Loucy (cell line): Measurements from ENCODE around the gene EDC3.
"Not testable (repeated sequence)": the region's sequence is repeated elsewhere in the genome, so short reads cannot be mapped to it uniquely, and the experiment has no call there.

Experiments
- H2AFZ ChIP-seq: fragments of 200-600 bp; sonication (generic); 2 replicates; pipeline ENCODE4 v1.6.0; 2016; ENCODE audit warnings: antibody characterized with exemption, mild to moderate bottlenecking, low read length, moderate library complexity
- H3F3A ChIP-seq: fragments of 200-600 bp; 2 replicates; pipeline ENCODE4 v1.6.0; 2016; ENCODE audit warnings: antibody characterized with exemption, low read depth, mild to moderate bottlenecking
- H3K27me3 ChIP-seq: fragments of 200-600 bp; sonication (generic); 2 replicates; pipeline ENCODE4 v1.6.1; 2014; ENCODE audit warnings: low read length, mild to moderate bottlenecking; ENCODE audit not compliant: insufficient read depth, poor library complexity, severe bottlenecking
- H3K36me3 ChIP-seq: fragments of 200-600 bp; sonication (generic); 2 replicates; pipeline ENCODE4 v1.6.1; 2016; ENCODE audit warnings: low read length; ENCODE audit not compliant: insufficient read depth
- H3K4me1 ChIP-seq: fragments of 200-600 bp; sonication (generic); 2 replicates; pipeline ENCODE4 v1.5.1; 2014; ENCODE audit warnings: low read length, mild to moderate bottlenecking; ENCODE audit not compliant: insufficient read depth, poor library complexity, severe bottlenecking
- H3K4me2 ChIP-seq: fragments of 200-600 bp; sonication (generic); 2 replicates; pipeline ENCODE4 v1.6.0; 2014; ENCODE audit warnings: antibody characterized with exemption, low read length, low read depth, mild to moderate bottlenecking; ENCODE audit not compliant: poor library complexity, severe bottlenecking
- H3K4me3 ChIP-seq: fragments of 200-600 bp; sonication (generic); 2 replicates; pipeline ENCODE4 v1.5.1; 2014; ENCODE audit warnings: low read length, mild to moderate bottlenecking, mixed read lengths; ENCODE audit not compliant: poor library complexity, severe bottlenecking
- H3K79me2 ChIP-seq: fragments of 200-600 bp; sonication (generic); 2 replicates; pipeline ENCODE4 v1.6.1; 2014; ENCODE audit warnings: low read length; ENCODE audit not compliant: insufficient read depth
- H3K9ac ChIP-seq: fragments of 200-600 bp; sonication (generic); 2 replicates; pipeline ENCODE4 v1.6.0; 2014; ENCODE audit warnings: mild to moderate bottlenecking, low read depth, low read length, moderate library complexity; ENCODE audit not compliant: poor library complexity, severe bottlenecking
- H3K9me2 ChIP-seq: fragments of 200-600 bp; sonication (generic); replicated peaks from 2 replicates; pipeline ENCODE4 v1.6.1; 2016; ENCODE audit warnings: low read depth, low read length, mixed read lengths
- H3K9me3 ChIP-seq: fragments of 200-600 bp; sonication (generic); 2 replicates; pipeline ENCODE4 v1.6.1; 2014; ENCODE audit warnings: mild to moderate bottlenecking, antibody characterized with exemption, low read length, low read depth; ENCODE audit not compliant: insufficient read depth
- H4K20me1 ChIP-seq: fragments of 200-600 bp; sonication (generic); 2 replicates; pipeline ENCODE4 v1.6.0; 2014; ENCODE audit warnings: antibody characterized with exemption, low read length, mild to moderate bottlenecking; ENCODE audit not compliant: insufficient read depth, poor library complexity, severe bottlenecking
- EZH2phosphoT487 ChIP-seq: fragments of 200-600 bp; IDR thresholded peaks from 2 replicates; pipeline ENCODE4 v1.6.1; 2018; ENCODE audit warnings: antibody characterized with exemption, mild to moderate bottlenecking, moderate library complexity, borderline replicate concordance
- TF ChIP-seq, protein P1 (sequence below): fragments of 200-600 bp; sonication (generic); conservative IDR thresholded peaks from 2 replicates; pipeline ENCODE4 v1.5.1; 2014; ENCODE audit warnings: mild to moderate bottlenecking, antibody characterized with exemption, low read length

The EDC3 gene

DNA sequence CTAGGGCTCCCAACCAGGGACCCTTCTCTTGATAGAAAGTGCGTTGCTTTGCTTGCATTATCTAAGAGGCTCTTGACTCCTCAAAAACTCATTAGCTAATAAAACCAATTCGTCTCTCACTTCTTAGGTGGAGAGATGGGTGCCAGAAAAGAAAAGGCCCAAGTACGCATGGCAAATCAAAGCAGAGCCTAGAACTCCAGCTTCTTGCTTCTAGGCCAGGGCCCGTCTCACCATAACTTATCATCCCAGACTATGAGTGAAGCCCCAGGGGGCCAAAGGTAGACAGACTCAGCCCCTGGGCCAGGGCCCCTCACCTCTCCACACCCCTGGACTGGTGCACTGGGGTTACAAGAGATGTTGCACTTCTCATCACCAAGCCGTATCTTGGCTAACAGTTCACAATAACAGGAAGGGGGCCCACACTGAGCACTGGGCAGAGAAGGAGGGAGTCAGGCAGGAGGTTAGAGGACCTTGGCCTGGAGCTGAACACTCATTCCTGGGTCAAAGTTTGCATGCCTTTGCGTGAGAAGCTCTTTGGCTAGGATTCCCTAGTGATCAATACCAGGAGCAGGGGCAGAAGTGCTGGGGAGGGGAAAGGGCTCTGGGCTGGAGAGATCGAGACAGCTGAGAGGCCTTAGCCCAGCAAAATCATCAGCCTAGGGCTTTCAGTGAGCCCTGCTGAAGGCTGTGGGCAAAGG, 34.9 kb upstream of the EDC3 start:
- no peak overlapping the region for H3K4me2 ChIP-seq
- H3K9me2 ChIP-seq = no peaks in the 10 kb centered on the region
- H3K79me2 ChIP-seq = no peaks in the 10 kb centered on the region
- H3K27me3 ChIP-seq = no peaks in the 10 kb centered on the region
- H3K4me1 ChIP-seq = peaks cover 7% of the 10 kb centered on the region
- H3K9ac ChIP-seq = no peak overlapping the region
- H2AFZ ChIP-seq = no peak overlapping the region
- H3K4me3 ChIP-seq = no peak overlapping the region
- no peaks in the 10 kb centered on the region for H3K9me3 ChIP-seq
- TF ChIP-seq EZH2phosphoT487 = no peak
- TF ChIP-seq, protein P1, sequence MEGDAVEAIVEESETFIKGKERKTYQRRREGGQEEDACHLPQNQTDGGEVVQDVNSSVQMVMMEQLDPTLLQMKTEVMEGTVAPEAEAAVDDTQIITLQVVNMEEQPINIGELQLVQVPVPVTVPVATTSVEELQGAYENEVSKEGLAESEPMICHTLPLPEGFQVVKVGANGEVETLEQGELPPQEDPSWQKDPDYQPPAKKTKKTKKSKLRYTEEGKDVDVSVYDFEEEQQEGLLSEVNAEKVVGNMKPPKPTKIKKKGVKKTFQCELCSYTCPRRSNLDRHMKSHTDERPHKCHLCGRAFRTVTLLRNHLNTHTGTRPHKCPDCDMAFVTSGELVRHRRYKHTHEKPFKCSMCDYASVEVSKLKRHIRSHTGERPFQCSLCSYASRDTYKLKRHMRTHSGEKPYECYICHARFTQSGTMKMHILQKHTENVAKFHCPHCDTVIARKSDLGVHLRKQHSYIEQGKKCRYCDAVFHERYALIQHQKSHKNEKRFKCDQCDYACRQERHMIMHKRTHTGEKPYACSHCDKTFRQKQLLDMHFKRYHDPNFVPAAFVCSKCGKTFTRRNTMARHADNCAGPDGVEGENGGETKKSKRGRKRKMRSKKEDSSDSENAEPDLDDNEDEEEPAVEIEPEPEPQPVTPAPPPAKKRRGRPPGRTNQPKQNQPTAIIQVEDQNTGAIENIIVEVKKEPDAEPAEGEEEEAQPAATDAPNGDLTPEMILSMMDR = no peak
- H3F3A ChIP-seq = no peaks in the 10 kb centered on the region
- H4K20me1 ChIP-seq = no peaks in the 10 kb centered on the region
- no peaks in the 10 kb centered on the region for H3K36me3 ChIP-seq

DNA sequence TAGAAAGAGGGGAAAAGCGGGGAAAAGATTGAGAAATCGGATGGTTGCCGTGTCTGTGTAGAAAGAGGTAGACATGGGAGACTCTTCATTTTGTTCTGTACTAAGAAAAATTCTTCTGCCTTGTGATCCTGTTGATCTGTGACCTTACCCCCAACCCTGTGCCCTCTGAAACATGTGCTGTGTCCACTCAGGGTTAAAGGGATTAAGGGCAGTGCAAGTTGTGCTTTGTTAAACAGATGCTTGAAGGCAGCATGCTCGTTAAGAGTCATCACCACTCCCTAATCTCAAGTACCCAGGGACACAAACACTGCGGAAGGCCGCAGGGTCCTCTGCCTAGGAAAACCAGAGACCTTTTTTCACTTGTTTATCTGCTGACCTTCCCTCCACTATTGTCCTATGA, 33.5 kb upstream of the EDC3 start:
- not testable (repeated sequence) for H2AFZ ChIP-seq, H3K27me3 ChIP-seq, H3K9ac ChIP-seq

DNA sequence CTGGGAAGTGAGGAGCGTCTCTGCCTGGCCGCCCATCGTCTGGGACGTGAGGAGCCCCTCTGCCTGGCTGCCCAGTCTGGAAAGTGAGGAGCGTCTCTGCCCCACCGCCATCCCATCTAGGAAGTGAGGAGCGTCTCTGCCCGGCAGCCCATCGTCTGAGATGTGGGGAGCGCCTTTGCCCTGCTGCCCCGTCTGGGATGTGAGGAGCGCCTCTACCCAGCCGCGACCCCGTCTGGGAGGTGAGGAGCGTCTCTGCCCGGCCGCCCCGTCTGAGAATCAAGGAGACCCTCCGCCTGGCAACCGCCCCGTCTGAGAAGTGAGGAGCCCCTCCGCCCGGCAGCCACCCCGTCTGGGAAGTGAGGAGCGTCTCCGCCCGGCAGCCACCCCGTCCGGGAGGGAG, 32.9 kb upstream of the EDC3 start:
- not testable (repeated sequence) for H3K36me3 ChIP-seq, H3F3A ChIP-seq, H3K27me3 ChIP-seq, H3K79me2 ChIP-seq, H3K9ac ChIP-seq, H2AFZ ChIP-seq, H3K4me3 ChIP-seq, H4K20me1 ChIP-seq, H3K9me2 ChIP-seq, H3K4me2 ChIP-seq, H3K9me3 ChIP-seq, H3K4me1 ChIP-seq

More for the DNA sequence above, 33.5 kb upstream of the EDC3 start:
- H3K9me3 ChIP-seq, H4K20me1 ChIP-seq, H3K4me3 ChIP-seq, H3K9me2 ChIP-seq, H3K4me1 ChIP-seq, H3K79me2 ChIP-seq, H3K4me2 ChIP-seq, H3K36me3 ChIP-seq, H3F3A ChIP-seq: not testable (repeated sequence)

DNA sequence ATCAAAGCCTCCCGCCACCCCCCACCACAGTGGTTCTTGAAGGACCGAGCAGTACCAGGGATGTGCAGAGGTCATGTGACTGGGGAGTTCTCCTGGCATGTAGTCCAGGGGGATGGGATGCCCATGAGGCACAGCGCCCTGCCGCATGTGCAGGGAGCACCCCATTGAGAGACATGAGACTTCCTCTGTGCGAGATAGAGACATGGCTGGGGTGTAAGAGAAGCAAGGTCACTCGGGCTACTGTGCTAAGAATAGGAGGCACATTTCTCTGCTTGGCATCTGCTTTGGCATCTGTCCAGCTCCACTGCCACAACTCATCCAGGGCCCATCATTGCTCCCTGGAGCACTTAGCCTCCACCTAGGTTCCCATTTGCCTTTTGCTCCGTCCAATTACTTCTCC, 31.9 kb upstream of the EDC3 start:
- no peaks in the 10 kb centered on the region for H3K79me2 ChIP-seq
- no peak overlapping the region for H3K9ac ChIP-seq
- no peaks in the 10 kb centered on the region for H3K27me3 ChIP-seq
- TF ChIP-seq EZH2phosphoT487 = no peak
- TF ChIP-seq, protein P1 = no peak
- H3K4me2 ChIP-seq = no peak overlapping the region
- H3K36me3 ChIP-seq = no peaks in the 10 kb centered on the region
- H4K20me1 ChIP-seq = no peaks in the 10 kb centered on the region
- H3K9me3 ChIP-seq = no peaks in the 10 kb centered on the region
- H3K9me2 ChIP-seq = no peaks in the 10 kb centered on the region
- no peak overlapping the region for H2AFZ ChIP-seq
- H3K4me1 ChIP-seq = peaks cover 8% of the 10 kb centered on the region
- H3F3A ChIP-seq = no peaks in the 10 kb centered on the region
- no peak overlapping the region for H3K4me3 ChIP-seq
